Spinal cord (tissue), 10 donors: Measurements from ENCODE around the gene RAB33B. TPM values are rescaled to one million over a fixed set of nuclear protein-coding genes. Genes with fewer than 3 reads are reported as not detected.

Source experiments
- DNase-seq, 6 donors: peaks; one replicate each; pipeline versions ENCODE4 v3.0.0 to v3.0.0-alpha.2; 2013 to 2015; ENCODE audit warnings: low spot score in 6 of 6, low read depth in 4 of 6
- H3K27ac ChIP-seq: one replicate; pipeline ENCODE4 v1.5.1; 2013; ENCODE audit warnings: low read depth, low read length, control low read depth
- H3K27me3 ChIP-seq: one replicate; pipeline ENCODE4 v1.6.1; 2013; ENCODE audit warnings: low read length; ENCODE audit not compliant: control insufficient read depth, insufficient read depth
- H3K36me3 ChIP-seq: one replicate; pipeline ENCODE4 v1.6.1; 2013; ENCODE audit warnings: low read length; ENCODE audit not compliant: control insufficient read depth, insufficient read depth
- H3K4me1 ChIP-seq: one replicate; pipeline ENCODE4 v1.6.1; 2013; ENCODE audit warnings: low read length; ENCODE audit not compliant: control insufficient read depth, insufficient read depth
- H3K4me3 ChIP-seq: one replicate; pipeline ENCODE4 v1.5.1; 2013; ENCODE audit warnings: low read depth, low read length, control low read depth
- H3K9me3 ChIP-seq: one replicate; pipeline ENCODE4 v1.6.1; 2013; ENCODE audit warnings: low read length; ENCODE audit not compliant: control insufficient read depth, insufficient read depth
- WGBS: methylation state at CpG from one replicate; pipeline ENCODE4 v1.1.5; 2013; ENCODE audit warnings: missing lambda C conversion rate; ENCODE audit not compliant: insufficient coverage; 5-methylcytosine and 5-hydroxymethylcytosine counted together
- polyA plus RNA-seq, 2 donors: library from polyadenylated mRNA; unstranded; fragments of 120-200 nt; gene quantifications; one replicate each; pipeline ENCODE4 v1.2.1, GENCODE V29; 2013; ENCODE audit not compliant: insufficient read length in 2 of 2
- total RNA-seq, 2 donors: library from RNA; depleted of rRNA in 1 of 2; stranded (reverse); fragments of 120-200 nt in 1 of 2; fragments of >200 nt in 1 of 2; gene quantifications; one replicate each; pipeline versions ENCODE4 v1.2.3 to v1.2.4, GENCODE V29; 2013 to 2014
- donor health status: healthy.

Gene RAB33B
- total and polyA plus RNA-seq, 4 donors = 7.9 to 30.1 (median 10.5) TPM

GRCh38 chr4:139472852-139473251 is 18.9 kb downstream of the RAB33B start:
- Histone ChIP-seq H3K27me3 (no peaks in the 10 kb centered on the region), H3K9me3 (peaks cover 4% of the 10 kb centered on the region), H3K27ac (no peak overlapping the region), H3K36me3 (peaks cover 2% of the 10 kb centered on the region), H3K4me1 (no peaks in the 10 kb centered on the region), H3K4me3 (no peak overlapping the region)
- DNase-seq = no peak
- WGBS = no CpG with 5 or more reads among the region's 3 CpGs

GRCh38 chr4:139476363-139476762 is 22.4 kb downstream of the RAB33B start:
- Histone ChIP-seq H3K27me3 (no peaks in the 10 kb centered on the region), H3K36me3 (peaks cover 2% of the 10 kb centered on the region), H3K4me1 (no peaks in the 10 kb centered on the region), H3K27ac (no peak overlapping the region), H3K9me3 (peaks cover 3% of the 10 kb centered on the region), H3K4me3 (no peak overlapping the region)
- no peak for DNase-seq
- no CpG with 5 or more reads among the region's 4 CpGs for WGBS

- H3K27ac ChIP-seq = no peak overlapping the region
- no peaks in the 10 kb centered on the region for H3K27me3 ChIP-seq
- H3K36me3 ChIP-seq = no peaks in the 10 kb centered on the region
- no peaks in the 10 kb centered on the region for H3K9me3 ChIP-seq
- 80% methylated on average over 1 of the region's 1 CpG for WGBS
- no peak overlapping the region for H3K4me3 ChIP-seq
- DNase-seq = no peak
- H3K4me1 ChIP-seq = no peaks in the 10 kb centered on the region
Measured at GRCh38 chr4:139481465-139481864, 27.5 kb downstream of the RAB33B start.

- H3K9me3 ChIP-seq = no peaks in the 10 kb centered on the region
- no CpG with 5 or more reads among the region's 3 CpGs for WGBS
- H3K36me3 ChIP-seq = no peaks in the 10 kb centered on the region
- H3K27ac ChIP-seq = no peak overlapping the region
- H3K4me3 ChIP-seq = no peak overlapping the region
- no peaks in the 10 kb centered on the region for H3K27me3 ChIP-seq
- no peak for DNase-seq
- no peaks in the 10 kb centered on the region for H3K4me1 ChIP-seq
Measured at GRCh38 chr4:139483000-139483399, 29.1 kb downstream of the RAB33B start.

- 94% methylated on average over 10 of the region's 11 CpGs for WGBS
- H3K4me3 ChIP-seq = no peak overlapping the region
- no peaks in the 10 kb centered on the region for H3K27me3 ChIP-seq
- no peaks in the 10 kb centered on the region for H3K4me1 ChIP-seq
- H3K9me3 ChIP-seq = no peaks in the 10 kb centered on the region
- no peak overlapping the region for H3K27ac ChIP-seq
- H3K36me3 ChIP-seq = no peaks in the 10 kb centered on the region
- no peak for DNase-seq
Measured at GRCh38 chr4:139484783-139485311, 30.9 kb downstream of the RAB33B start.

- Histone ChIP-seq H3K27me3 (no peaks in the 10 kb centered on the region), H3K9me3 (no peaks in the 10 kb centered on the region), H3K27ac (no peak overlapping the region), H3K4me1 (no peaks in the 10 kb centered on the region), H3K4me3 (no peak overlapping the region), H3K36me3 (no peaks in the 10 kb centered on the region)
- WGBS = 86% methylated on average over 1 of the region's 3 CpGs
- DNase-seq = no peak
Measured at GRCh38 chr4:139488442-139488841, 34.5 kb downstream of the RAB33B start.

- no peak overlapping the region for H3K4me3 ChIP-seq
- H3K27ac ChIP-seq = no peak overlapping the region
- H3K4me1 ChIP-seq = no peaks in the 10 kb centered on the region
- no peaks in the 10 kb centered on the region for H3K9me3 ChIP-seq
- DNase-seq = no peak
- no peaks in the 10 kb centered on the region for H3K36me3 ChIP-seq
- no peaks in the 10 kb centered on the region for H3K27me3 ChIP-seq
Measured at GRCh38 chr4:139489638-139490037, 35.7 kb downstream of the RAB33B start.

GRCh38 chr4:139492429-139492828 is 38.5 kb downstream of the RAB33B start:
- Histone ChIP-seq H3K27ac (no peak overlapping the region), H3K36me3 (no peaks in the 10 kb centered on the region), H3K4me1 (no peaks in the 10 kb centered on the region), H3K27me3 (no peaks in the 10 kb centered on the region), H3K9me3 (no peaks in the 10 kb centered on the region), H3K4me3 (no peak overlapping the region)
- DNase-seq = no peak
- WGBS = 100% methylated on average over 1 of the region's 2 CpGs

- no peaks in the 10 kb centered on the region for H3K4me1 ChIP-seq
- H3K27me3 ChIP-seq = no peaks in the 10 kb centered on the region
- H3K9me3 ChIP-seq = no peaks in the 10 kb centered on the region
- no peaks in the 10 kb centered on the region for H3K36me3 ChIP-seq
- WGBS = 88% methylated on average over 4 of the region's 4 CpGs
- H3K4me3 ChIP-seq = no peak overlapping the region
- no peak overlapping the region for H3K27ac ChIP-seq
- DNase-seq = peak in 1 of 6 donors; percentile 64
Measured at GRCh38 chr4:139493176-139493575, 39.3 kb downstream of the RAB33B start.

GRCh38 chr4:139499186-139499585 is 45.3 kb downstream of the RAB33B start:
- H3K4me3 ChIP-seq = no peak overlapping the region
- H3K27ac ChIP-seq = no peak overlapping the region
- H3K4me1 ChIP-seq = peaks cover 3% of the 10 kb centered on the region
- no peaks in the 10 kb centered on the region for H3K9me3 ChIP-seq
- H3K36me3 ChIP-seq = no peaks in the 10 kb centered on the region
- no peak for DNase-seq
- no peaks in the 10 kb centered on the region for H3K27me3 ChIP-seq
- 94% methylated on average over 2 of the region's 4 CpGs for WGBS
